H1 (cell line): ENCODE results near the gene SSTR1. TPM values are rescaled to one million over a fixed set of nuclear protein-coding genes. Genes with fewer than 3 reads are reported as not detected.

Experiments
- CTCF ChIA-PET: fragments of 300-600 bp; sonication (Branson Sonifier 250); formaldehyde crosslinking; loops from one replicate; lab custom pipeline; 2021; ENCODE audit not compliant: partially characterized antibody; lab: Charles Lee
- POLR2A ChIA-PET: fragments of 300-600 bp; sonication (Branson Sonifier 250); formaldehyde crosslinking; loops from one replicate; lab custom pipeline; 2021; ENCODE audit warnings: inconsistent platforms; ENCODE audit not compliant: partially characterized antibody; lab: Charles Lee
- DNase-seq, 2 experiments: peaks; one replicate each; pipeline versions ENCODE4 v3.0.0 to v3.0.0-alpha.2; 2010 to 2022; ENCODE audit warnings: low spot score in 2 of 2, low read depth in 1 of 2, mixed read lengths in 1 of 2
- FAIRE-seq: peaks from 2 replicates; lab custom pipeline; 2011; peaks lifted over from hg19 to GRCh38; lab: Jason Lieb, UNC
- H2AFZ ChIP-seq: 2 replicates; pipeline ENCODE4 v1.8.1; 2012; ENCODE audit warnings: low read length, inconsistent platforms
- H2AK5ac ChIP-seq: 2 replicates; pipeline ENCODE4 v1.6.1; 2013; ENCODE audit warnings: low read depth, low read length
- H2BK120ac ChIP-seq: replicated peaks from 2 replicates; pipeline ENCODE3; 2013; ENCODE audit warnings: low read depth, low read length, inconsistent platforms
- H2BK12ac ChIP-seq: 2 replicates; pipeline ENCODE4 v1.6.1; 2013; ENCODE audit warnings: low read depth, low read length
- H2BK15ac ChIP-seq: 2 replicates; pipeline ENCODE4 v1.6.1; 2013; ENCODE audit warnings: low read length
- H2BK20ac ChIP-seq: 2 replicates; pipeline ENCODE4 v1.6.1; 2013; ENCODE audit warnings: low read length
- H2BK5ac ChIP-seq: 2 replicates; pipeline ENCODE4 v1.6.1; 2013; ENCODE audit warnings: low read depth, low read length
- H3K14ac ChIP-seq: 2 replicates; pipeline ENCODE4 v1.6.1; 2013; ENCODE audit warnings: inconsistent platforms; ENCODE audit not compliant: insufficient read length
- H3K18ac ChIP-seq: 2 replicates; pipeline ENCODE4 v1.6.1; 2013; ENCODE audit warnings: low read length; ENCODE audit errors: extremely low read depth
- H3K23ac ChIP-seq: 2 replicates; pipeline ENCODE4 v1.6.1; 2013; ENCODE audit warnings: inconsistent platforms; ENCODE audit not compliant: insufficient read length
- H3K23me2 ChIP-seq: 2 replicates; pipeline ENCODE4 v1.6.1; 2013; ENCODE audit warnings: low read depth, low read length
- H3K27ac ChIP-seq: 2 replicates; pipeline ENCODE4 v1.6.1; 2011; ENCODE audit warnings: low read depth, low read length, inconsistent platforms
- H3K27me3 ChIP-seq, 4 experiments: replicated peaks in 1 of 4; 1 replicate in 1 of 4; 2 replicates in 3 of 4; pipeline versions ENCODE4 v1.6.1 to v1.8.1; 2011 to 2013; ENCODE audit warnings: low read length in 3 of 4, mild to moderate bottlenecking in 3 of 4, inconsistent platforms in 2 of 4, mixed read lengths in 2 of 4, moderate library complexity in 1 of 4; ENCODE audit not compliant: control insufficient read depth in 3 of 4, insufficient read depth in 3 of 4; ENCODE audit errors: extremely low read depth in 1 of 4
- H3K36me3 ChIP-seq, 4 experiments: 2 replicates each; pipeline versions ENCODE4 v1.6.1 to v1.8.1; 2011 to 2013; ENCODE audit warnings: mild to moderate bottlenecking in 4 of 4, low read length in 3 of 4, moderate library complexity in 2 of 4, control low read depth in 1 of 4, inconsistent platforms in 1 of 4; ENCODE audit not compliant: insufficient read depth in 4 of 4, control insufficient read depth in 2 of 4
- H3K4ac ChIP-seq: replicated peaks from 2 replicates; pipeline ENCODE3; 2013; ENCODE audit warnings: low read length, low read depth, mixed read lengths, inconsistent platforms; ENCODE audit not compliant: insufficient read length
- H3K4me1 ChIP-seq, 4 experiments: replicated peaks in 1 of 4; 1 replicate in 1 of 4; 2 replicates in 3 of 4; pipeline versions ENCODE4 v1.6.1 to v1.8.1; 2011 to 2013; ENCODE audit warnings: low read length in 3 of 4, inconsistent platforms in 2 of 4, mixed read lengths in 1 of 4; ENCODE audit not compliant: insufficient read depth in 4 of 4, control insufficient read depth in 3 of 4
- H3K4me2 ChIP-seq, 2 experiments: 2 replicates each; pipeline versions ENCODE4 v1.6.1 to v1.8.1; 2011 to 2013; ENCODE audit warnings: low read depth in 2 of 2, low read length in 2 of 2, control low read depth in 1 of 2, inconsistent platforms in 1 of 2, mild to moderate bottlenecking in 1 of 2; ENCODE audit not compliant: insufficient read depth in 1 of 2
- H3K4me3 ChIP-seq, 4 experiments: fragments of 200-600, 300-600 bp in 1 of 4; sonication (generic), shearing (Covaris generic), sonication (Bioruptor Twin) in 1 of 4; 2 replicates each; pipeline versions ENCODE4 v1.5.1 to v1.8.1; 2011 to 2016; ENCODE audit warnings: low read length in 4 of 4, low read depth in 3 of 4, control low read depth in 2 of 4, inconsistent platforms in 2 of 4, mild to moderate bottlenecking in 2 of 4, mixed read lengths in 1 of 4, moderate library complexity in 1 of 4; ENCODE audit not compliant: insufficient read depth in 2 of 4; ENCODE audit errors: extremely low read depth in 1 of 4
- H3K56ac ChIP-seq: replicated peaks from 2 replicates; pipeline ENCODE3; 2013; ENCODE audit warnings: low read depth, mild to moderate bottlenecking, mixed read lengths, low read length, inconsistent platforms; ENCODE audit not compliant: insufficient read length
- H3K79me1 ChIP-seq: 2 replicates; pipeline ENCODE4 v1.6.1; 2013; ENCODE audit warnings: low read depth, low read length, control low read depth
- H3K79me2 ChIP-seq, 2 experiments: 2 replicates each; pipeline versions ENCODE4 v1.6.1 to v1.8.1; 2012 to 2013; ENCODE audit warnings: low read length in 2 of 2, mild to moderate bottlenecking in 2 of 2, inconsistent platforms in 1 of 2; ENCODE audit not compliant: insufficient read depth in 2 of 2, control insufficient read depth in 1 of 2
- H3K9ac ChIP-seq, 4 experiments: replicated peaks in 1 of 4; 1 replicate in 1 of 4; 2 replicates in 3 of 4; pipeline versions ENCODE4 v1.6.1 to v1.8.1; 2011 to 2013; ENCODE audit warnings: low read depth in 3 of 4, low read length in 3 of 4, control low read depth in 2 of 4, mild to moderate bottlenecking in 2 of 4, moderate library complexity in 2 of 4, inconsistent platforms in 1 of 4; ENCODE audit errors: extremely low read depth in 1 of 4
- H3K9me3 ChIP-seq, 2 experiments: 2 replicates each; pipeline versions ENCODE4 v1.6.1 to v1.8.1; 2012 to 2013; ENCODE audit warnings: mild to moderate bottlenecking in 2 of 2, moderate library complexity in 2 of 2, control low read depth in 1 of 2, inconsistent platforms in 1 of 2, low read depth in 1 of 2, low read length in 1 of 2, mixed read lengths in 1 of 2; ENCODE audit not compliant: insufficient read depth in 2 of 2
- H4K20me1 ChIP-seq, 2 experiments: replicated peaks in 1 of 2; 2 replicates each; pipeline versions ENCODE3 to v1.8.1; 2011 to 2013; ENCODE audit warnings: inconsistent platforms in 2 of 2, low read length in 2 of 2, mild to moderate bottlenecking in 1 of 2; ENCODE audit not compliant: insufficient read depth in 2 of 2, control insufficient read depth in 1 of 2
- H4K5ac ChIP-seq: 2 replicates; pipeline ENCODE4 v1.6.1; 2013; ENCODE audit warnings: low read length, low read depth, mixed read lengths, inconsistent platforms; ENCODE audit not compliant: insufficient read length
- H4K8ac ChIP-seq: 2 replicates; pipeline ENCODE4 v1.8.0; 2013; ENCODE audit warnings: mild to moderate bottlenecking, moderate library complexity, low read length, inconsistent platforms; ENCODE audit not compliant: insufficient read depth; ENCODE audit errors: extremely low read depth
- H4K91ac ChIP-seq: replicated peaks from 2 replicates; pipeline ENCODE3; 2013; ENCODE audit warnings: low read length, mixed read lengths, inconsistent platforms; ENCODE audit not compliant: insufficient read length
- ATF2 ChIP-seq: IDR thresholded peaks from 2 replicates; pipeline ENCODE4 v1.6.1; 2012; ENCODE audit warnings: low read length, inconsistent platforms
- BACH1 ChIP-seq: IDR thresholded peaks from 2 replicates; pipeline ENCODE4 v1.6.1; 2012; ENCODE audit warnings: low read length, improper control_type of control experiment
- CHD2 ChIP-seq: IDR thresholded peaks from 2 replicates; pipeline ENCODE4 v1.6.1; 2012; ENCODE audit warnings: low read length, improper control_type of control experiment
- EP300 ChIP-seq, 2 experiments: IDR thresholded peaks; 1 replicate in 1 of 2; 2 replicates in 1 of 2; pipeline ENCODE4 v1.6.1; 2011 to 2012; ENCODE audit warnings: low read depth in 2 of 2, low read length in 2 of 2, mild to moderate bottlenecking in 2 of 2, borderline replicate concordance in 1 of 2, inconsistent platforms in 1 of 2, moderate library complexity in 1 of 2
- EZH2 ChIP-seq: fragments of 200-600 bp; sonication (generic); IDR thresholded peaks from 2 replicates; pipeline ENCODE4 v1.7.1; 2012; ENCODE audit warnings: low read depth, mild to moderate bottlenecking, moderate library complexity, low read length, inconsistent platforms; ENCODE audit not compliant: severe bottlenecking
- FOSL1 ChIP-seq: IDR thresholded peaks from 2 replicates; pipeline ENCODE4 v1.6.1; 2011; ENCODE audit warnings: mild to moderate bottlenecking, low read depth, low read length, moderate library complexity; ENCODE audit not compliant: insufficient read depth
- HDAC2 ChIP-seq, 2 experiments: fragments of 300-600 bp in 1 of 2; sonication (generic) in 1 of 2; IDR thresholded peaks; 2 replicates each; pipeline ENCODE4 v1.6.1; 2011 to 2012; ENCODE audit warnings: low read depth in 2 of 2, low read length in 2 of 2, mild to moderate bottlenecking in 2 of 2, moderate library complexity in 2 of 2, borderline replicate concordance in 1 of 2, inconsistent platforms in 1 of 2
- JUND ChIP-seq: IDR thresholded peaks from 2 replicates; pipeline ENCODE4 v1.6.1; 2011; ENCODE audit warnings: mild to moderate bottlenecking, improper control_type of control experiment, low read length
- POLR2AphosphoS5 ChIP-seq: IDR thresholded peaks from 2 replicates; pipeline ENCODE4 v1.6.1; 2011; ENCODE audit warnings: low read depth, low read length
- TAF7 ChIP-seq: optimal IDR thresholded peaks from 2 replicates; pipeline ENCODE3; 2011; ENCODE audit warnings: low read depth, mild to moderate bottlenecking, inconsistent platforms, low read length, moderate library complexity, borderline replicate concordance
- polyA plus RNA-seq, 7 experiments: library from polyadenylated mRNA; depleted of rRNA in 3 of 7; stranded (reverse) in 5 of 7; unstranded in 2 of 7; fragments of >200 nt in 5 of 7; fragments of 200-250 nt in 2 of 7; gene quantifications; 1 replicate in 5 of 7; 2 replicates in 1 of 7; 4 replicates in 1 of 7; pipeline versions ENCODE4 v1.2.1 to v1.2.3, GENCODE V29; 2011 to 2013; ENCODE audit warnings: missing spikeins in 2 of 7, mixed read lengths in 2 of 7
- total RNA-seq: library from RNA; stranded (reverse); fragmentation: NEBNext Ultra II Directional; extraction: Animal tissue kit (Norgen Biotek cat#: 25700); gene quantifications from 2 replicates; pipeline ENCODE4 v1.2.1, GENCODE V29; 2021

SSTR1 gene
- total and polyA plus RNA-seq, 2 of the 8 experiments (the other 6 are each of a cell fraction or from before 2014, with no cell fraction given) = 0.82 to 0.93 TPM

DNA sequence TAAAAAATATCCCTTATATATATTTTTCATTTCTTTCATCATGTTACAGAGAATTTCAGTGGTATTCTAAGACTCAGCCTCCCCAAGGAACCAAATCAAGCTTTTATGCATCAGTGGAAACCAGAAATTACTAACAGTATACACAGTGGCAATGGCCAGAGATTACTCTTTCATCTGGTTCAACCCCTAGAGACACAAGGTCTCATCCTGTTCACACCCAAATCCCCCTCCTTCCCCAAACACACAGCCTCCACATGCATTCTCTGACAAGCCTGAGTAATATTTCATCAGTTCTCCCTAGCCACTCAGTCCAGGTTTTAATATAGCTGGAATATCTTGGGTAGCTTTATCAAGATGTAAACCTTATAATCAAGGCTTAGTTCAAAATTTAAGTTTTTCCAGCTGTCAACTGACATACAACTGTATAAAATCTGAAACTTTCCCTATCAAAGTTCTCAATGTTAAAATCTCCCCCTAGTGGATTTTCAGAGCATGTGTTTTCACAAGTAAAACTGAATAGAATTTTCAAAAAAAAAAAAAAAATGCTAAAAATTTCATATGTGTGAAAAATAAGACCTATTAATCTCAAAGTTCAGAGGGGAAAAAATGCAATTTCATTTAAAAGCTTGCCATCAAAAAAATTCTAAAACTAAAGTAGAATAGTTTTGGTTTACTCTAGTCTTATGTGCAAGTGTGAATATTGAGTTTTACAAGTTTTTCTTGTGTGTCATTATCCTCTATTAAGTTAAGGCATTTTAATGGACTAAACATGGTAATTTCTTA is 10.5 kb upstream of the SSTR1 start:
- Histone ChIP-seq H3K27ac (no peak overlapping the region; the same call in 1 of the 2 replicates), H2BK120ac (no peak overlapping the region), H3K4ac (no peak overlapping the region), H3K9ac (no peak overlapping the region), H3K14ac (no peak overlapping the region), H2AFZ (no peak overlapping the region), H3K4me3 (peak overlapping the region in 1 of 4 experiments; percentile 51; a peak in 1 of 8 replicates), H3K4me2 (peak overlapping the region; percentile 25 to 55), H4K8ac (no peak overlapping the region), H3K9me3 (no peaks in the 10 kb centered on the region), H3K36me3 (peaks cover 18 to 62% (median 49%) of the 10 kb centered on the region in 4 experiments), H2BK20ac (no peak overlapping the region), H2BK12ac (no peak overlapping the region), H2BK5ac (peak overlapping the region; percentile 60; the same call in 1 of the 2 replicates), H3K4me1 (peaks cover 0 to 18% (median 4%) of the 10 kb centered on the region in 4 experiments; a peak in 4 of 7 replicates), H2BK15ac (no peak overlapping the region), H3K27me3 (no peaks in the 10 kb centered on the region), H2AK5ac (no peak overlapping the region), H3K23me2 (peaks cover 2% of the 10 kb centered on the region; the same call in 1 of the 2 replicates), H3K79me1 (no peaks in the 10 kb centered on the region), H3K23ac (no peak overlapping the region), H4K5ac (peak overlapping the region; percentile 59), H4K20me1 (peaks cover 4 to 10% of the 10 kb centered on the region in 2 experiments), H4K91ac (no peak overlapping the region), H3K18ac (peak overlapping the region; percentile 51; the same call in 1 of the 2 replicates), H3K79me2 (peaks cover 0 to 11% of the 10 kb centered on the region in 2 experiments; a peak in 2 of 4 replicates), H3K56ac (no peak overlapping the region)
- FAIRE-seq (no peak), DNase-seq (no peak)
- ChIA-PET POLR2A (interaction anchor here (1.0 to 7.6 kb wide), 17 partner anchors 11 to 308 kb away, joined by 3 to 130 read pairs (median 5); partner anchors contain the start of gene SSTR1), CTCF (interaction anchor here (0.6 to 2.8 kb wide), 17 partner anchors 9 to 308 kb away, joined by 3 to 9 read pairs (median 4); no protein-coding TSS in a partner anchor)
- TF ChIP-seq POLR2AphosphoS5 = peak; percentile 76
- TF ChIP-seq TAF7 = peak; percentile 84
- TF ChIP-seq CHD2 = peak; percentile 24; the same call in 1 of the 2 replicates
- TF ChIP-seq EZH2 = no peak
- no peak for TF ChIP-seq JUND
- no peak for TF ChIP-seq HDAC2 (IDR thresholded peaks at IDR 0.05; ENCODE audit: borderline replicate concordance in 1 of 2, low read depth in 2 of 2, low read length in 2 of 2)
- no peak for TF ChIP-seq EP300 (IDR thresholded peaks at IDR 0.05; ENCODE audit: borderline replicate concordance in 1 of 2, low read depth in 2 of 2, low read length in 2 of 2)
- no peak for TF ChIP-seq FOSL1
- TF ChIP-seq ATF2 = no peak
- TF ChIP-seq BACH1 = no peak
